HG03139 (cell line): ENCODE measurements around the gene LPCAT1.
"Not testable (repeated sequence)": the region's sequence is repeated elsewhere in the genome, so short reads cannot be mapped to it uniquely, and the experiment has no call there.

Experiments
- ATAC-seq: cut with Tn5 transposase; IDR thresholded peaks from one replicate; pipeline ENCODE4 v1.9.1; 2021; ENCODE audit not compliant: unreplicated experiment

LPCAT1 gene, protein sequence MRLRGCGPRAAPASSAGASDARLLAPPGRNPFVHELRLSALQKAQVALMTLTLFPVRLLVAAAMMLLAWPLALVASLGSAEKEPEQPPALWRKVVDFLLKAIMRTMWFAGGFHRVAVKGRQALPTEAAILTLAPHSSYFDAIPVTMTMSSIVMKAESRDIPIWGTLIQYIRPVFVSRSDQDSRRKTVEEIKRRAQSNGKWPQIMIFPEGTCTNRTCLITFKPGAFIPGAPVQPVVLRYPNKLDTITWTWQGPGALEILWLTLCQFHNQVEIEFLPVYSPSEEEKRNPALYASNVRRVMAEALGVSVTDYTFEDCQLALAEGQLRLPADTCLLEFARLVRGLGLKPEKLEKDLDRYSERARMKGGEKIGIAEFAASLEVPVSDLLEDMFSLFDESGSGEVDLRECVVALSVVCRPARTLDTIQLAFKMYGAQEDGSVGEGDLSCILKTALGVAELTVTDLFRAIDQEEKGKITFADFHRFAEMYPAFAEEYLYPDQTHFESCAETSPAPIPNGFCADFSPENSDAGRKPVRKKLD

DNA sequence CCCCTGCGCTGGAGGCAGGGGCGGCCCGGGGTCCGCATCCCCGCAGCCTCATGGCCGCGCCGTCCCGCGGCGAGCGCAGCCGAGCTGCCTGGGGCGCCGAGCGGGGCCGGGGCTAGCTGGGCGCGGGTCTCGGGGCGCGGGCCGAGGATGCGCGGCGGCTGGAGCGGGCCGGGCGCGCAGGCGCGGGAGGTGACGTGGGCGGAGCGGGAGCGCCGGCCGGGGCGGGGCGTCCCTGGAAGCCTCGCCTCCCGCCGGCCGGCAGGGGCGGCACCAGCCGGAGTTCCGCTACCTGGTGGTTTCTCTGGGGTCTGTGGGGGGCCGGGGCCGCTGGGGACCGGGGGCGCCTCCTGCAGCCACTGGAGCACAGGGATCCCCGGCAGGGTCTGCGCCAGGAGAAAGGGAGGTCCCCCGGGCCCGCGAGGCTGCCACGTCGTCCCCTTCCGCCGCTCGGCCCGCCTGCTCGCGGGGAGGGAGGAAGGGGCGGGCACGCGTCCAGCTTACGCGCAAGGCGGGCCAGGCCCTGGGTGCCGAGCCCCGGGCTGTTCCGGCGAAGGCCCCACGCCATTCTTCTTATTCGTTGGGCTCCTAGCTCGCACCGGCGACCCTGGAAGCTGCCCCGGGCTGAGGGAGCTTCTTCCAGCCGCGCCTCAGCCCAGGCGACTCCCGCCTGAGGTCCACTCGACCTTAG, at the start of gene LPCAT1:
LPCAT1 (minus strand) TSS at position 168 of the 688 bp plus-strand sequence; CDS start at position 52, 116 bp downstream.
- peak; percentile 69 for ATAC-seq

DNA sequence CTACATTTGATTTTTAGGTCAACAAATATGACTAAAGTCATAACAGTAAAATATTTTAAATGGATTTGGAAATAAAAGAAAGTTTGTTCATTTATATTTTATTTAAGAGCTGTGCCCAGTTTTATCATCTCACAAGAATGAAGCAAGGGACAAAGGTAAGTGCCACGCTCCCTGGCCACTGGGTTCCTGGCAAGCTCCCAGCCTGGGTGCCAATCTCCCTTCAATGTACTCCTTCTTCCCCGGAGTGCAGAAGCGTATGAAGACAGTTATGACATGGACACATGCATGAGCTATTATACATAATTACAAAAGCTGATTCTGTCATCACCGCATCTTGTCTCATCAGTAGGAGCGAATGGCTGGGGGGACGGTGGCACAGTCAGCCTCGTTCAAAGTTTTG, 48.1 kb upstream of the LPCAT1 start:
- ATAC-seq: not testable (repeated sequence)

DNA sequence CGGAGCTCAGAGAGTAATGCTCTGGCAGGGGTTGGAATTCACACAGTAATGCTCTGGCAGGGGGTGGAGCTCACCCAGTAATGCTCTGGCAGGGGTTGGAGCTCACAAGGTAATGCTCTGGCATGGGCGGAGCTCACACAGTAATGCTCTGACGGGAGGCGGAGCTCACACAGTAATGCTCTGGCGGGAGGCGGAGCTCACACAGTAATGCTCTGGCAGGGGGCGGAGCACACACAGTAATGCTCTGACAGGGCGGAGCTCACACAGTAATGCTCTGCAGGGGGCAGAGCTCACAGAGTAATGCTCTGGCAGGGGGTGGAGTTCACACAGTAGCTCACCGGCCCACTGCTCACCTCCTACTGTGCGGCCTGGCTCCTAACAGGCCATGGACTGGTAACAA, 47.2 kb upstream of the LPCAT1 start:
- no peak for ATAC-seq

DNA sequence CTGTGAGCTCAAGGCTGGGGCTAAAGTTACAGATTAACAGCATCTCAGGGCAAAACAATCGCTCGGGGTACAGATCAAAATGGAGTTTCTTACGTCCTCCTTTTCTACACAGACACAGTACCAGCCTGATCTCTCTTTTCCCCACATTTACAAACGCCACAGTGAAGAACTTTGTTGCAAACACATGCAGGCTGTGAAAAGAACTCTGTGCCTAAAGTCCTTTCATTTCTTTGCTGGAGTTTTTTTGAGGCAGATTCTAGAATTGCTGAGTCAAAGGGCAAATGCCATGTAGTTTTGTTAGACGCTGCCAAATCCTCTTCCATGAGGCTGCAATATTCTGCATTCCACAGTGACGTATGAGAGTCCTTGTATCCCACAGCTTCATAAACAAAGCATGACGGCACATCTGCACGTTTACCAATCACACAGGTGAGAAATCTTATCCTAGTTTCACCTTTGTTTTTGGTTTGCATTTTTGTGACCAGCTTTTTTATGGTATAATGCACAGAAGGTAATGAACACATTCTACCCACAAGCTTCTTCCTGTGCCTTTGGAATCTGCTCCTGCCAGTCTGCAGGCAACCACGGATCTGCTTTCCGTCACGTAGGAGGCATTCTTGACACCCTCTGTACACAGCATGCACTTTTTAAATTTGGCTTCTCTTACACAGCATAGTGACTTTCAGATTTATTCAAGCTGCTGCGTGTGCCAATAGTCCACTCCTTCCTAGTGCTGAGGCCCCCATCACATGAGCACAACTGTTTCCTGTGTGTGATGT, 44.6 kb upstream of the LPCAT1 start:
- no peak for ATAC-seq

DNA sequence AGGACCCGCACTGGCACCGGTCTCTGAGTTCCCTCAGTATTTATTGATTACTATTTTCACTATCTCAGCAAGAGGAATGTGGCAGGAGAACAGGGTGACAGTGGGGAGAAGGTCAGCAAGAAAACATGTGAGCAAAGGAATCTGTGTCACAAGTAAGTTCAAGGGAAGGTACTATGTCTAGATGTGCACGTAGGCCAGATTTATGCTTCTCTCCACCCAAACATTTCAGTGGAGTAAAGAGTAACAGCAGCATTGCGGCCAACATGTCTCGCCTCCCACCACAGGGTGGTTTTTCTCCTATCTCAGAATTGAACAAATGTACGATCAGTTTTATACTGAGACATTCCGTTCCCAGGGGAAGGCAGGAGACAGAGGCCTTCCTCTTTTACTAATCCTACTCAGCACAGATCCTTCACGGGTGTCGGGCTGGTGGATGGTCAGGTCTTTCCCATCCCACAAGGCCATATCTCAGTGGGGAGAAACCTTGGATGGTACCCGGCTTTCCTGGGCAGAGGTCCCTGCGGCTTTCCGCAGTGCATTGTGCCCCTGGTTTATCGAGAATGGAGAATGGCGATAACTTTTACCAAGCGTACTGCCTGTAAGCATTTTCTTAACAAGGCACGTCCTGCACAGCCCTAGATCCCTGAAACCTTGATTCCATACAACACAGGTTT, 43.9 kb upstream of the LPCAT1 start:
- ATAC-seq: not testable (repeated sequence)

DNA sequence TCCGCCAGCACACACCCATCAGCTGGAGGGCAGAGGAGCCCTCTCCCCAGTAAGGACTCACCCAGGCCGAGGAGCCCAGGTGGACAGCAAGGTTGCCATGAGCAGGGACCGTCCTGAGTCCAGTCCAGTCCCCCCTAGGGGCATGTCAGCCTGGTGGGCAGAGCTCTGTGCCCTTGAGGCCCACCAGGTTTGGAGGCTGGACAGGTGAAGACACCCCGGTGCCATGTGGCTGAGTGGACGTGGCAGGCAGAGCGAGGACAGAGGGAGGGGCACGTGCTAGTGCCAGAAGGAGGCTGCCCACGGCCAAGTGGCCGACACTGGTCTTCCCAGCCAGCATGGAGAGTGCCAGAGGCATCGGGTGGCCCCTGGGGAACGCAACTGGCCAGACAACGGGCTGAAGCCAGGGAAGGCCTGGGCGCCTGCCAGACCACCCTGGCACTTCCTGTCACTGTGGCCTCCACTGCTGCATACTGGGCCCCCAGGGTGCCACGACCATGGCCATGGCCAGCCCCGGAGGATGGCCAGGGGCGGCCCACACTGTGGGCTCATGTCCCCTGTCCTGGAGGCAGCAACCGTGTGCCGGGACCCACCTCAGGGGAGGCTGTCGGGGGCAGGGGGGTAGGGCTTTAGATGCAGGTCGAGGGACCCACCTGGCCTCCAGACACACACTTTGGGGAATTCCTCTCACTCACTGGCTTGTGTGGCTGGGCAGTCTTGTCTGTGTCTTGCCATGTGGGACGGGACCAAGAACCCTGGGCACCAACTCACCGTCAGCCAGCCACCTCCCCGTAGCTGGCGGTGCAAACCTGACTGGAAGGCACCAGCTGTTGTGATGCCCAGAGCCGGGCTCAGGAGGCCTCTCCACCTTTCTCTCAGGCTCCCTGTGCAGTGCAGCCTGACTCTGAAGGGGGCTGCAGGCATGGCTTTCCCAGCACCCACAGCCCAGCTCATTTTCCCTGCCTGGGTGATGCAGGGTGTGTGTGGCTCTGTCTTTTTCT, 42.3 kb upstream of the LPCAT1 start:
- ATAC-seq: no peak

DNA sequence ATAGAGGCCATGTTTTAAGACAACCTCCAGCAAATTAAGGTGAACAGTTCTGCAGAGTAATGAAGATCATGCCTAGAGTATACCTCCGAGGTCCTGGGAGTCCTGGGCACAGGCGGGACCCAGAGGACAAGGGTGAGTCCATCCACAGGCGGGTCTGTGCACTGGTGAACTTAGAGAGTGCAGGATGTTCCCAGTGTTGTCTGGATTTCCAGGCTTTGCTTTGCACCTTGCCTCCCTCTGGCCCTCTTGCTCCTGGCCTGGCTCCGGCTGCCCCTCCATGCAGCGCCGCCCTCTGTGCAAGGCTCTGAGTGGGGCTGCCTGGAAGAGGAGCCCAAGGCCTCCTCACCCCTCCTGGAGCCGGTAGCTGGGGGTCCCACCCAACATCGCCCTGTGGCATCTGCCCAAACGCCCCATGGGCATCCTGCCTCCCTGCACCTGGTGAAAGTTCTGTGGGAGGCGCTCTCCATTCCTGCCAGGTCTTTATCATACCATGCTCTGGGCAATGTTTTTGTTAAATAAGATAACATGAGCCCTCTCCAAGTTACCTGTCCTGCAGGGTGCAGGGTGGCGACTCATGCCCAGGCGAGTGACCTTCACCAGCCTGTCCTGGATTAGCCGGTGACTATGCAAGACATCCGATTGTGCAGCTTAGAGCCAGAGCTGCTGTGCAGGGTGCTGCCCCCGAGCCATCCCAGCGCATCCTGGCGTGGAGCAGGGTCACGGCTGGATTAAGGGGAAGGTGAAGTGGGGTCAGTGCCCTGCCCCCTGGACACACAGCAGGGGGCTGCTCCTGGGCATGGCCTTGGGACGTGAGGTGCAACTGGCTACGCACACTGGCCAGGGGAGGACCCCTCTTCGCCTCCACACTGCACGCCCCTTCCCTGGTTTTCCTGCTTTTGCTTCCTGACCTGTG, 41.3 kb upstream of the LPCAT1 start:
- no peak for ATAC-seq

DNA sequence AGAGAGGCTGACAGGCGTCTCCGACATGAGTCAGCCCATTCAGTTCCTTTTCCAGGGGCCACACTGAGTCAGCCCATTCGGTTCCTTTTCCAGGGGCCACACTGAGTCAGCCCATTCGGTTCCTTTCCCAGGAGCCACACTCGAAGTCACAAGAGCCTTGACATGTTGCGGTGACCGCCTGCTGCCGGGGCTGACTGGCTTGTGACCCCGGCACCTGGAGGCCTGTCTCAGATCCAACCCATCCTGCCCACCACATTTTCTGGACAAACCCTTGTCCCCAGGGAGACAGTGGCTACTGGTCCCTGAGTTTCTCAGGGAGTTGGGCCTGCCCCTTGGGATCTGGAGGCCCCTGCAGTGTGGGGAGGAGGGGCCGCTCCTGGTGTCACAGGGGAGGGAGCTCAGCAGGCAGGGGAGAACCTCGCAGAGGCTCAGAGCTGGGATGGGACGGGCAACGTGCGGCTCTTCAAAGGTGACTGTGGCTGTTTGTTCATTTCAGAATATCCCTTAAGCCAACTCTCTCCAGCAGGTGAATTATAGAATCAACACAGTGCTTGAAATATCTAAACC, 40.5 kb upstream of the LPCAT1 start:
- ATAC-seq: no peak

DNA sequence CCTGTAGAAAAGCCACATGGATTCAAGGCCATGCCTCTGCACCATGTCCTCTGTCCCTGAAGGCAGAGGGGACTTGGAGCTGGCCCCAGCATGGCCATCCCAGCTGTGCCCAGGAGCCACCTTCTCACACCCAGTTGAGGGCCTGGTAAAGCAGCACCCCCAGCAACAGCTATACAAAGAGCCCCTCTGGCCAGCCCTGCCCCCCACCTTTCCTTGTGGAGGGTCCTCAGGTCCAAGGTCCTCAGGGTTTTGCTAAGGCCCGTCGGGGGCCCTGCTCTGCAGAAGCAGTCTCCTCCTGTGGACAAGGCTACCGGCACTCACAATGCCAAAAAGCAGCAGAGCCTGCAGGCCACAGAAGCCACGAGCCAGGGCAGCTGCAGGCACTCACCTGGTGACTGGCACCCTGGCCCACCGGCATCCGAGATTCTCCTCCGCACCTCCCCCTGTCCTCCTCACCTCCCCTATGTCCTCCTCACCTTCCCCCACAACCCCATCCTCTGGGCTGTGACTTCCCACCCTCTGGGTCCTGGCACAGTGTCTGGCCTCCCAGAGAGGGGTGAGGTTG, 39.9 kb upstream of the LPCAT1 start:
- ATAC-seq: no peak

DNA sequence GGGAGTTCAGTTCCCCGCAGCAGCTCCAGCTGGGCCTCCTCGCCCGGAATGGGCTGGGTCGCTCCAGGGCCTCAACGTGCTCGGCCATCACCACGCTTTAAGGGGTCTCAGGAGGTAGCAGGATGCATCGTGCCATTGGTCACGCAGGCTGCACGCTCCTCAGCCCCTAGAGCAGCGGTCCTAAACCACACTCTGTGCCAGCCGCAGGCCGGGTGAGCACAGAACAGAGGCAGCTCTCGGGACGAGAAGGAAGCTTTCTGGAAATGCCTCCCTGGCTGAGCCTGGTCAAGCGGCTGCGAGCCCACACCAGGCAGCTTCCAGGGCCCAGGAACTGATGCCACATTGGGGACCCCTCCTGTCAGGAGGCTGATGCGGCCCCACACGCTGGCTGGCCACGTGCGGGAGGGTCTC, 39.3 kb upstream of the LPCAT1 start:
- no peak for ATAC-seq

DNA sequence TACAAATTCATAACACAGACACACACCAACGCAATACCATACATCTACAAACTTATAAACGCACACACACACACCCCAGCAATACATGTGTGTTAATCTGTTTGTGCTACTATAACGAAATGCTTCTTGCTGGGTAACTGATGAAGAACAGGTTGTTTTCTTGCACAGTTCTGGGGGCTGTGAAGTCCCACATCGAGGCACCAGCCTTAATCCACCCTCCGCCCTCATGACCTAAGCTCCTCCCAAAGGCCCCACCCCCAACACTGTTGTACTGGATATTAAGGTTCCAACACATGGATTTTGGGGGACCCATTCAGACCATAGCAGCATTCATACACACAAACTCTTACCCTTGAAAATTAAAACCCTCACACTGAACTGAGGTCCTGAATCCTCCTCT, 38.8 kb upstream of the LPCAT1 start:
- ATAC-seq: no peak

DNA sequence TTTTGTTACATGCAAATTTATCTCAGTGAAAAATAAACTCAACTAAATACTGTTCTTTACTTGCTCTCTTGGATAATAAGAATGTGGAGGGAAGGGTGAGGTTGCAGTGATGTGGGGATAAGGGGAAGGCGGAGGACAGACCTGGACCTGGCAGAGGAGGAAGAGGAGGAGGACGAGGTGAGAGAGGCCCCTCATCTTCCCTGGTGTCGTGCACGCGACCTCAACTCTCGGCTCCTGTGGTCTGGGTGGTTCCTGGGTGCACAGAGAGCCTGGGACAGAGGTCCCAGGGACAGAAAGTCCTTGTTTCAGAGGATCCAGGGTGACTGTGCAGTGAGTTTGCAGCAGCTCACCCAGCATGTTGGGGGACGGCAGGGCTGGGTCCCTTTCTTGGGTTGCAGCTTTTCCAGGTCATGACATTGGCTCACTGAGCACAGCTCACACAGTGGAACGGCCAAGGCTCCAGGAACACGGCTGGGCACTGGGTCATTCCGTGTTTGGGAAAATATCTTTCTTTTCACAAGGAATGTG, 37.7 kb upstream of the LPCAT1 start:
- no peak for ATAC-seq

DNA sequence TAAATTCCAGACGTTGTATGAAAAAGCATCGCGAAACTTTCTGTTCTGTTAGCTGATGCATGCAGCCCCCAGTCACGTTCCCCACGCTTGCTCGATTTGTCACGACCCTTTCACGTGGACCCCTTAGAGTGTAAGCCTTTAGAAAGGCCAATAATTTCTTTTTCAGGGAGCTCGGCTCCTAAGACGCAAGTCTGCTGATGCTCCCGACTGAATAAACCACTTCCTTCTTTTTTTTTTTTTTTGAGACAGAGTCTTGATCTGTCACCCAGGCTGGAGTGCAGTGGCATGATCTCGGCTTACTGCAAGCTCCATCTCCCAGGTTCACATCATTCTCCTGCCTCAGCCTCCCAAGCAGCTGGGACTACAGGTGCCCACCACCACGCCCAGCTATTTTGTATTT, 36.7 kb upstream of the LPCAT1 start:
- ATAC-seq: not testable (repeated sequence)

DNA sequence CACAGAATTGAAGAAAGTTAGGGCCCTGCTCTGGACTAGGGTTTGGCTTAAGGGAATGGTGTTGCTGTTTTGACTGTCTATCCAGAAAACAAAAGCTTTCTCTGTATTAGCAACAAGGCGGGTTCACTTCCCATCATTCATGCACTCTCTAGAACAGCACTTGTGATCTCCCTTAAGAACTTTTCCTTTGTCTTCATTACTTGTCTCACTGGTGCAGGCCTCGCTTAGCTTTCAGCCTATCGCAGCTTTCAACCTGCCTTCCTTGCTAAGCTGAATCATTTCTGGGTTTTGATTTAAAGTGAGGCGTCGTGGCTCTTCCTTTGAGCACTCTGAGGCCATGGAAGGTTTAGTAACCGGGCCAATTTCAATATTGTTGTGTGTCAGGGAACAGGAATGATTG, 35.2 kb upstream of the LPCAT1 start:
- no peak for ATAC-seq

DNA sequence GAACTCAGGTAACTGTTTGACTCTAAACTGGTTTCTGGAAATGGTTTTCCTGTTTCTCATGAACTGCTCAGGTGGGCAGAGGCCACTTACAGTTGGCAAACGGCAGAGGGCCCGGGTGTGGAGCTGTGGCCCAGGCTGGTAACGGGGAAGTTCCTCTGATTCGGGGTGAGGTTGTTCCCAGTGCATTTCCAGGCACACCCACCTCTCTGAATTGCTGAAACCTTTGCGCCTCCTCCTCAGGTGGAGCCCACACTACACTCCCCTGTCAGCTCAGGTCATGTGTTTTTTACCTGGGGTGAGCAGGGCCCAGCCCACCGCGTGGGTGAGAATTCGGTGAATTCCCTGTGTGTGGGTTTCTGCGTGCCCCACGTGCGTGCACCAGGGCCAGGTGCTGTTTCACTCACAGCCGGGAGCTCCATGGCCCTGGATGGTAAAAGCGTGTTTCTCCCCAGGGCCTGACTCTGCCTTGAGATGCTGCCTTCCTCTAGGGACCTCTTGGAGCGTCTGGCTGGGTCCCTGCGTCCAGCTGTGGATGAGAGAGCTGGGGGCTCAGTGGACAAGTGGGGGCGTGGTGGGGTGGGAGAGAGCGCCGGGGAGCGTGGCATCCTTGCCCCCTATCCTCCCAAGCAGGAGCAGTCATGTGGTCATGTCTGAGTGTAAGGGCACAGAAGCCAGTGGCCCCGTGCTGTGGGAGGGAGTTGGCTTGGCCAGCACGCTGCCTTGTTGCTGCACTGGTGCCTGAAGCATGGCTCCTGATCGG, 33.5 kb upstream of the LPCAT1 start:
- no peak for ATAC-seq

DNA sequence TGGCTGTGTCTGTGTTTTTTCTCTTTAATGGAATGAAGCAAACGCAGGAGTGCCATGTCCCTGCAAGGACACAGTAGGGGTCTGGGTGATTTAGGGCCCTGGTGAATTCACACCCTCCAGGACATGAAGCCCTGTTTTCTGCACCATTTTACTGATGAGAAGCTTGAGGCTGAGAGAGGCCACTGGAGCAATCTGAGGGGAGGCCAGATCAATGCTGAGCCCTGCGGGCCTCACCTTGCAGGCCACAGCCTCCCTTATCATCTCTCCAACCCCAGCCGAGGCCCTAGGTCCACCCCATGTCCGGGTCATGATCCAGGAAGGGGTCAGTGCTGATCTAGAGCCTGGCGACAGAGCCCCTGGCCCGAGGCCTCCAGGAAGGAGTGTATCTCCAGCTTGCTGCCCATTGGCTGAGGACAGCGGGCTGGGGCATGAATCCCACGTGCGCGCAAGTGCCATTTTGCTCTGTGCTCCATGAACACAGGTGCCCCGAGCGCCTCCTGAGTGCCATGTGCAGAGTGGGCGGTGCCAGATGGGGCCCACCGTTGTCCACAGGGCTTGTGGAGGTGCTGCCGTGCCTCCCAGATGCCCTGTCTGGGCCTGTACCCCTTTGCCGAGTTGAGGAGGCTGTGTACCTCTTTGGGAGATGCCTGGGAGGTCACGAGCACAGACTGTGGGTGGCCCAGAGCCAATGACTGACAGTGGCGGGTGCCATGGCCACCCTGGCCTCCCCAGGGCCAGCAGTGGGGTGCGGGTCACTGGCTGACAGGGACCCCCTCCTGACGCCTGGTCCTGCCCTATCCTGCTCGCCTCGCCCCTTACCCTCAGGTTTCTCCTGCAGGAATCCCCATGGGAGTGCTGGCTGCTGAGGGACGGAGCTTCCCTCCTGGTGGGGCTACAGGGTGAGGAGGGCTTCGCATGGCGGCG, 32.3 kb upstream of the LPCAT1 start:
- ATAC-seq: no peak
